ENCODE data around the gene PLEKHA4.
"Not testable (repeated sequence)": the region's sequence is repeated elsewhere in the genome, so short reads cannot be mapped to it uniquely, and the experiment has no call there.

PLEKHA4 gene

DNA sequence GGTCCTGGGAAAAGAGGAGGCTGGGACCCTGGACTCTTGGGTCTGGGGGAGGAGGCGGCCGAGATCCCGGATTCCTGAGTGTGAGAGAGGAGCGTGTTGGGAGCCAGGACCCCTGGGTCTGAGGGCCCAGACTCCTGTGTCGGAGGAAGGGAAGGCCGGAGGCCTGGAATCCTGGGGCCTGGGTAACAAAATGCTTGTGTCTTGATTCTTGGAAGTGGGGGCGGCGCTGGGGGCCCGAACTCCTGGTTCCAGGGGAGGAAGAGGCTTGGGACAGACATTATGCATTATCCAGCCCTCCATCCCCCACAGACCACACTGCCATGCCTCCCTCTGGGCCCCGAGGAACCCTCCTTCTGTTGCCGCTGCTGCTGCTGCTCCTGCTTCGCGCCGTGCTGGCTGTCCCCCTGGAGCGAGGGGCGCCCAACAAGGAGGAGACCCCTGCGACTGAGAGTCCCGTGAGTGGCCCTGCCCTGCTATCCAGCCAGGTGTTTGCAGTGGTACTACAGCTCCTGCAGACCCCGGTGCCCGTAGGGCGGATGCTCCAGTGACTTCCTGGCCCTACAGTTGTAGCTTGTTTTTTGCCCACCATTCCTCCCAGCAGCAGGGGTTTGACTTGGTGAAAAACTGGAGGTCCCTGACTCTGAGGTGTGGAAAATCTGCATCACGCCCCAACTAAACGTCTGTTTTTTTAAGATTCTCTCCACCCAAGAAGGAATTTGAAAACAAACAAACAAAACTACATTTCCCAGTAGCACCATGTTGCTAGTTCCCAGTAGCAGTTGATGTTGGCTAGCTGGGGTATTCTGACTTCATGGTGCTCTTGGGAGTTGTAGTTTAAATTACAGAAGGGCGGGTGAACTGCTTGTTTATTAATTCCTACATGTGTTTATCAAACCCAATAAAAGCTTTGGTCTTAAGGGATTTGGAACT lies 32.3 kb upstream of the PLEKHA4 start:
- peaks cover 40% of the 10 kb centered on the region for H3K36me3 Mint-ChIP-seq (ENCODE audit: low read depth)
- H3K27ac Mint-ChIP-seq, result peak overlapping the region; percentile 95
- H3K4me3 Mint-ChIP-seq, result peak overlapping the region; percentile 96
- peak; percentile 9 for DNase-seq (ENCODE audit: low spot score)
- H3K27me3 Mint-ChIP-seq (ENCODE audit: low read depth), result peaks cover 3% of the 10 kb centered on the region
- H3K4me1 Mint-ChIP-seq (ENCODE audit: low read depth), result peaks cover 22% of the 10 kb centered on the region
- no peaks in the 10 kb centered on the region for H3K9me3 Mint-ChIP-seq

DNA sequence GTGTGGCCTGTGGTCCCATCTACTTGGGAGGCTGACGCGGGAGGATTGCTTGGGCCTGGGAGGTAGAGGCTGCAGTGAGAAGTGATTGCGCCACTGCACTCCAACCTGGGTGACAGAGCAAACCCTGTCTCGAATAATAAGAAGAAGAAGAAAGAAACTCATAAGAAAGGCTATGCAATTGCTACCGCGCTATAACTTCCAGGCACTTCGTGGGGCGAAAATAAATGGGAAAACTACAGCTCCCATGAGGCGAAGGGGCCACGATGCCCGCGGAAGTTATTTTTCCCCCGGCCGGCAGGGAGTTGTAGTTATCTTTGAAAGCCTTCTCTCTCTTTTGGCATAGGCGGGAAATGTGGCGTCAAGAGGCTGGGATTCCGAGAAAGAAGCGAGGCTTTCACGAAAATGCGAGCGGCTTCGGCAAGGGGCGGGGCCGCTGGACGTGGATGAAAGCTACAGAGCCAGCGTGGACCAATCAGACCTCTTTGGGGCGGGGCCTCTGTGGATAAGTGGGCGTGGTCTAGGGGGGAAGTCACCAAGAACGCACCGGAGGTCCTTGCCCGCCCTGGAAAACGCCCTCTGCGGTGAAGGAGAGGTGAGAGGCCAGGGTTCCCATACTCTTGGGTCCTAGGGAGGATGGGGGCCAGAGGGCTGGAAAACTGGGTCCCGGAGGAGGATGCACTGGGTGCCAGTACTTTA lies 31.5 kb upstream of the PLEKHA4 start, which contains the start of gene NUCB1:
NUCB1 (plus strand) TSS at position 532 of the 696 bp plus-strand sequence. CDS start 485 bp downstream, outside the sequence.
- Mint-ChIP-seq H3K27me3 (ENCODE audit: low read depth) (peaks cover 8% of the 10 kb centered on the region), H3K27ac (peak within 1 kb of the TSS; percentile 95), H3K9me3 (no peaks in the 10 kb centered on the region), H3K4me1 (ENCODE audit: low read depth) (peaks cover 23% of the 10 kb centered on the region), H3K36me3 (ENCODE audit: low read depth) (peaks cover 33% of the 10 kb centered on the region), H3K4me3 (peak within 1 kb of the TSS; percentile 96)
- peak; percentile 99 for DNase-seq (ENCODE audit: low spot score)

DNA sequence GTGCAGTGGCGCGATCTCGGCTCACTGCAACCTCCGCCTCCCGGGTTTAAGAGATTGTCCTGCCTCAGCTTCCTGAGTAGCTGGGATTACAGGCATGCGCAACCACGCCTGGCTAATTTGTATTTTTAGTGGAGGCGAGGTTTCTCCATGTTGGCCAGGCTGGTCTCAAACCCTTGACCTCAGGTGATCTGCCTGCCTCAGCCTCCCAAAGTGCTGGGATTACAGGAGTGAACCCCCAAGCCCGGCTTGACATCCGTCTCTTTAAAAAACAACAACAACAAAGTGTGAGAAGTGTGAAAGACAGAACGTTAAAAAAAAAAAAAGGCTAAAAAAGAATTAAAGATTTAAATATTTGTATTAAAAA lies 31.0 kb upstream of the PLEKHA4 start:
- DNase-seq (ENCODE audit: low spot score); H3K9me3 Mint-ChIP-seq: not testable (repeated sequence)
- Mint-ChIP-seq H3K4me1 (ENCODE audit: low read depth) (peaks cover 24% of the 10 kb centered on the region), H3K27ac (peak overlapping the region; percentile 95), H3K36me3 (ENCODE audit: low read depth) (peaks cover 31% of the 10 kb centered on the region), H3K27me3 (ENCODE audit: low read depth) (peaks cover 14% of the 10 kb centered on the region), H3K4me3 (peak overlapping the region; percentile 66)

DNA sequence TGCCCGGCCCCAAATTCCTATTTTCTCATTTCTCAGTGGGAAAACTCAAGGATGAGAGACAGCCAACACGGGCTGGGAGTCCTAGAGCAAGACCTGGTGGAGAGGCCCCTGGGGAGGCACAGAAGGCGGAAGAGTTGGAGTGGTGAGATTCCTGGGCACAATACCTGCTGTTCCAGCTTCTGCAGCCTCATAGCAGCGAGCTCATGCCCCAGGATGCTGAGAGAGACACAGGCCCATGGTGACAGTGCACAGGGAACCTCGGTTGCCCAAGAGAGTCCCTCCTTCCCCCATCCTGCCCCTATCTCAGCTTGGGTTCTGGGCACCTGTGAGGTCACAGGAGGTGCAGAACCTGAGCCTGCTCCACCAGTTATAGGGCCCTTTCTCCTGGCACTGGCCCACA lies 28.8 kb upstream of the PLEKHA4 start:
- Mint-ChIP-seq H3K27ac (no peak overlapping the region), H3K36me3 (ENCODE audit: low read depth) (peaks cover 17% of the 10 kb centered on the region), H3K4me3 (no peak overlapping the region), H3K9me3 (no peaks in the 10 kb centered on the region), H3K4me1 (ENCODE audit: low read depth) (peaks cover 19% of the 10 kb centered on the region), H3K27me3 (ENCODE audit: low read depth) (peaks cover 16% of the 10 kb centered on the region)
- DNase-seq (ENCODE audit: low spot score), result no peak

DNA sequence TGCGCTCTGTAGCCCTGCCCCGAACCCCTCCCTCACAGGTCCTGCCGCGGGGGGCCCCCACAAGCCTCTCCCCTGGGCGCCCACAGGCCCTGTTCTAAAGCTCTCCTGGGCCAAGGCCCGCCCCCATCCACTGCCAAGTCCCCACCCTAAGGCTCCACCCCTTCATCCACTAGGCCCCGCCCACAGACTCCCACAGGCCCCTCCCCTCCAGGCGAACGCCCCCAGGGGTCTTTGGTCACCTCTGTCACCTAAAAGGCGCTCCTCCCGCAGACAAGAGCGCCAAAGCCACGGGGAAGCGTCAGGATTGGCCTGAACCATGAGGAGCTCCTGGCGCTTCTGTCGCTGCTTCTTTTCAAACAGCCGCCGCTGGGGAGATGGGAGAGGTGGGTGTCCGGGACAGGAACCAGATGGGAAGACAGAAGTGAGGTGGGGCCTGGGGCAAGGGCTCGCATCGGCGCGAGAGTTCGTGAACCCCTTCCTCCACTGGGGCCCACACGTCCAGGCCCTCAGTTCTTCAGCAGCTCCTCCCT lies 27.8 kb upstream of the PLEKHA4 start:
- Mint-ChIP-seq H3K4me1 (ENCODE audit: low read depth) (peaks cover 20% of the 10 kb centered on the region), H3K27me3 (ENCODE audit: low read depth) (peaks cover 19% of the 10 kb centered on the region), H3K27ac (no peak overlapping the region), H3K36me3 (ENCODE audit: low read depth) (peaks cover 12% of the 10 kb centered on the region), H3K9me3 (no peaks in the 10 kb centered on the region), H3K4me3 (peak overlapping the region; percentile 9)
- no peak for DNase-seq (ENCODE audit: low spot score)

DNA sequence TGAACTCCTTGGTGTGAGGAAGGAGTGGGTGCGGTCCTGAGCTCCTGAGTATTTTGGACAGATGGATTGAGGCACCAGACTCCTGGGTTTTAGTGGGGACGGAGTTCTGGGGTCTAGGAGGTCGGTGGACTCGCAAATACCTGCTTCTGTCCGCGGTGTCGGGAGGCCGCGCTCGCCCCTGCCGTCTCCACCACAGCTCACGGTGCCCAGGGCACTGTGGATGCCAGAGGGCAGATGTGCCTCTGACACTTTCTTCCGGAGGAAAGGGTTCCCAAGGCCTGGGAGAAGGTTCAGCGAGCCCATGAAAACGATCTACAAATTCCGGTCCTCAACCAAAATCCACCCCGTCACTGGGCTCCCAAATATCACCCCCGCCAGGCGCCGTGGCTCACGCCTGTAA lies 26.8 kb upstream of the PLEKHA4 start:
- Mint-ChIP-seq H3K4me3 (no peak overlapping the region), H3K4me1 (ENCODE audit: low read depth) (peaks cover 16% of the 10 kb centered on the region), H3K27me3 (ENCODE audit: low read depth) (peaks cover 19% of the 10 kb centered on the region), H3K36me3 (ENCODE audit: low read depth) (peaks cover 6% of the 10 kb centered on the region), H3K9me3 (no peaks in the 10 kb centered on the region), H3K27ac (no peak overlapping the region)
- DNase-seq (ENCODE audit: low spot score), result no peak

DNA sequence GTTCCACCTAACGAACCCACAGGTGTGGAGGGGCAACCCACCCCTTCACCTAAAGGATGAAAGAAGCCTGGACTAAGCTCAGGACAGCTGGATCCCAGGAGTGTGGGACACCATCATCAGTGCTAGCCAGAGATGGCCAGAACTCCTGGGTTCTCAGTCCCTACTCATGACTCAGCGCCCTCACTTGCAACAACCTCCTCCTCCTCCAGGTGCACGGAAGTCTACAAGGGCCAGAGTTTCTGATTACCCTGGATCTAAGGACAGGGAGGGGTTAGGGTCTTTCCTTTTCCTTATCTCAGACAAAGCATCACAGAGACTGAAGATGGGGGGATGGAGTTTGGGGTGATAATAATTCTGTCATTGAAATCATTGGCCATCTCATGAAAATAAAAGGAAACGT lies 22.1 kb upstream of the PLEKHA4 start:
- no peak overlapping the region for H3K4me3 Mint-ChIP-seq
- DNase-seq (ENCODE audit: low spot score), result no peak

DNA sequence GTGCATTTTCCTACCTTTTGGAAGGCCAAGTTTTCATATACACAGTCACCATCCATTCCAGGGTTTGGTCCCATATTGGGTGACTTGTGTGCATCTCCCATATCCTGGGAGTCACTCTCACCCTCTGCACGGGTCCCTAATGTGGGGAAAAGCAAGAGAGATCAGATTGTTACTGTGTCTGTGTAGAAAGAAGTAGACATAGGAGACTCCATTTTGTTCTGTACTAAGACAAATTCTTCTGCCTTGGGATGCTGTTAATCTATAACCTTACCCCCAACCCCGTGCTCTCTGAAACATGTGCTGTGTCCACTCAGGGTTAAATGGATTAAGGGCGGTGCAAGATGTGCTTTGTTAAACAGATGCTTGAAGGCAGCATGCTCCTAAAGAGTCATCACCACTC lies 21.1 kb upstream of the PLEKHA4 start:
- H3K27ac Mint-ChIP-seq; H3K36me3 Mint-ChIP-seq (ENCODE audit: low read depth): not testable (repeated sequence)

More for the DNA sequence above, 22.1 kb upstream of the PLEKHA4 start:
- H3K27me3 Mint-ChIP-seq (ENCODE audit: low read depth), result peaks cover 14% of the 10 kb centered on the region
- no peaks in the 10 kb centered on the region for H3K9me3 Mint-ChIP-seq
- H3K4me1 Mint-ChIP-seq (ENCODE audit: low read depth), result peaks cover 7% of the 10 kb centered on the region
- no peak overlapping the region for H3K27ac Mint-ChIP-seq
- H3K36me3 Mint-ChIP-seq (ENCODE audit: low read depth), result peaks cover 3% of the 10 kb centered on the region

DNA sequence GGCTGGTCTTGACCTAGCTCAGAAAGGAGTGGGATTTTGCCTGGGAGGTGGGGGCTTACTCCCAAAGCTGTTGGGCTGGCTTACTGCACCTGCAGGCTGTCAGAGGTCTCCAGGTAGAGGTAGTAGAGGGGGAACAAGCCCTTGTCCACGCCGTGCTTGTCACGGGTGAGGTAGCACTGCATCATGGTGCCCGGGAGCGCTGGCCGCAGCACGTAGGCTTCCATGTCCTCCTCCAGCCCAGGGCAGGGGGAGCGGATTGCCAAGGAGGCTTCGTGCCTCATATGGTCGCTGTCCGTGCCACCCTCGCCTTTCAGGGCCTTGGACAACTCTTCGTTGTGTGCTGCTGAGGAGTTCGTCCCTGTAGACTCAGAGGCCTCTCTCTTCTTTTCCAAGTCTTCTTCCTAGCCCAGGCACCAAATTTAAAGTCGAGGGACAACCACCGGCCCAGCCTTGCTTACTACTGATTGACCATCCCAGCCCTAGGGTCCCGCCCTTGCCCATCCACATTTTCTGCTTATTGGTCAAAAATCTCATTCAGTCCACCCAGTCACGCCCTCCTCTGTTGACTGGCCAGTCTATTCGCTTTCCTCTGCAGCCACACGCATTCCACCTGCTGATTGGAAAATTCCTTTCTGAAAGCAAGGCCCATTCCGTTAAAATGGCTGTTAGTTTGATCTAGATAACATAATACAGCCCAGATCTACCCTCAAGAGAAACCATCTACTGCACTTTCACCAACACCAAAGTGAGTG lies 19.6 kb upstream of the PLEKHA4 start:
- DNase-seq (ENCODE audit: low spot score), result no peak
- H3K9me3 Mint-ChIP-seq, result no peaks in the 10 kb centered on the region
- peaks cover 3% of the 10 kb centered on the region for H3K27me3 Mint-ChIP-seq (ENCODE audit: low read depth)
- H3K36me3 Mint-ChIP-seq (ENCODE audit: low read depth), result no peaks in the 10 kb centered on the region
- H3K4me1 Mint-ChIP-seq (ENCODE audit: low read depth), result peaks cover 4% of the 10 kb centered on the region
- H3K27ac Mint-ChIP-seq, result no peak overlapping the region
- H3K4me3 Mint-ChIP-seq, result no peak overlapping the region

More for the DNA sequence above, 21.1 kb upstream of the PLEKHA4 start:
- H3K9me3 Mint-ChIP-seq; H3K4me3 Mint-ChIP-seq; H3K4me1 Mint-ChIP-seq (ENCODE audit: low read depth); DNase-seq (ENCODE audit: low spot score); H3K27me3 Mint-ChIP-seq (ENCODE audit: low read depth): not testable (repeated sequence)

DNA sequence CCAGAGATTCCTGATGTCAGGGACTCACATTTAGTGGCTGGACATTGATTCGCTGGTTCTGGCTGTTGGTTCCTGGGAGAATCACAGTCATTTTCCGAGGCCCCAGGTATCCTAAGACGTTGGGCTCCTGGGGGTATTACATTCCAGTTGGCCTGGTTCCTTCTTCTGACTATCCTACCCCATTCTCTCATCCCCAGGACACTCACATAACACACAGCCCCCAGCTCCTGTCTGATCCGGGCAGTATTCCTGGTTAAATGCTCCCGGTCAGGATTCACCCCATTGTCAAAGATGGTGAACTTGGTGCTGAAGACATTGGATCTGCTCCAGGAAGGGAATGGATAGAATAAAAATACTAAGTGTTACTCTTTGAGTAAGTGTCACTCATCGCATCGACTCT lies 15.3 kb upstream of the PLEKHA4 start:
- H3K9me3 Mint-ChIP-seq, result no peaks in the 10 kb centered on the region
- H3K27ac Mint-ChIP-seq, result no peak overlapping the region
- H3K4me3 Mint-ChIP-seq, result no peak overlapping the region
- H3K36me3 Mint-ChIP-seq (ENCODE audit: low read depth), result peaks cover 3% of the 10 kb centered on the region
- peaks cover 1% of the 10 kb centered on the region for H3K4me1 Mint-ChIP-seq (ENCODE audit: low read depth)
- no peak for DNase-seq (ENCODE audit: low spot score)
- H3K27me3 Mint-ChIP-seq (ENCODE audit: low read depth), result no peaks in the 10 kb centered on the region

DNA sequence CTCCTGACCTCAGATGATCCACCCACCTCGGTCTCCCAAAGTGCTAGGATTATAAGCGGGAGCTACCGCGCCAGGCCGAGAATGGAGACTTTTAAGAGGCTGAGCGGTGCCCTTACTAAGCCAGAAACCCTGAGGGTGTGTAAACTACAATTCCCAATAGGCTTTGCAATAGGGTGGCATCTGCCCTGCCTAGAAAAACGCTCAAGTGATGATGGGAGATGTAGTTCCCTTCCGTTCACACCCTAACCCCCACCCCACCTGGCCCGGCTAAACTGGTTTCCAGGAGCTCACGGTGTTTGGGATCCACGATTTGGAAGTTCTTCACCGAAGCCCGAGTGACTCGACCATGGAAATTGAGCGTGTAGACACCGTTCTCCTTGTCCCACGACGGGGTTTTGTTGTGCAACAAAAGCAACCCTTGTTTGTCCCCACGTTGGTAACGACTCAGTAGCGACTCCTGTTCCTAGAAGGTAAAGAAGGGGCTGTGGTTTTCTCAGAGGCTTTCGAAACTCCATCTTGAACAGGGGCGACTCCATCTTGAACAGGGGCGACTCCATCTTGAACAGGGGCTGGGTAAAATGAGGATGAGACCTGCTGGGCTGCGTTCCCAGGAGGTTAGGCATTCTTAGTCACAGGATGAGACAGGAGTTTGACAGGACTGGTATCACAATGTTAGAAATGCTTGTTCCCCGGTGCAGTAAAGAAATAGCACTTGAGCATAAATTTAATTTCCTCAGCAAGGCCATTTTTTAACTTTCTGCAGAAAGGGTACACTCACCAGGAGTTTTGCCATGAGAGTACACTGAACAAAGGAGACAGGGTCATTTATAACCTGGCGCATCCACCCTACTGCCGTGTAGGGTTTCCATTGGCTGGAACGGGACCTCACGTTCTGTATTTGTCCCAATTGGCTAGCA lies 13.6 kb upstream of the PLEKHA4 start:
- Mint-ChIP-seq H3K36me3 (ENCODE audit: low read depth) (peaks cover 15% of the 10 kb centered on the region), H3K27me3 (ENCODE audit: low read depth) (no peaks in the 10 kb centered on the region), H3K4me1 (ENCODE audit: low read depth) (peaks cover 8% of the 10 kb centered on the region), H3K4me3 (no peak overlapping the region), H3K27ac (no peak overlapping the region), H3K9me3 (no peaks in the 10 kb centered on the region)
- no peak for DNase-seq (ENCODE audit: low spot score)

DNA sequence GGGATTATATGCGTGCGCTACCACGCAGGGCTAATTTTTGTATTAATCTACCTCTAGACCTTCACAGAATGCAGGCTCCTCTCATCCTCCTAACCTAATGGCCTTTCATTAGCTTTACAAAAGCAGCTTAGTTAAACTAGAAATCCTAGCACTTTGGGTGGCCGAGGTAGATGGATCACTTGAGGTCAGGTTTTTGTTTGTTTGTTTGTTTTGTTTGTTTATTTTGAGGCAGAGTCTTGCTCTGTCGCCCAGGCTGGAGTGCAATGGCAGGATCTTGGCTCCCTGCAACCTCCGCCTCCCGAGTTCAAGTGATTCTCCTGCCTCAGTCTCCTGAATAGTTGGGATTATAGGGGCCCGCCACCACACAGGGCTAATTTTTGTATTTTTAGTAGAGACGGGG lies 11.3 kb upstream of the PLEKHA4 start:
- not testable (repeated sequence) for H3K4me3 Mint-ChIP-seq; H3K9me3 Mint-ChIP-seq; H3K27me3 Mint-ChIP-seq (ENCODE audit: low read depth); DNase-seq (ENCODE audit: low spot score); H3K27ac Mint-ChIP-seq
- Mint-ChIP-seq H3K4me1 (ENCODE audit: low read depth) (peaks cover 23% of the 10 kb centered on the region), H3K36me3 (ENCODE audit: low read depth) (peaks cover 33% of the 10 kb centered on the region)
